ENCODE results near the gene HYOU1.

HYOU1 gene

GRCh38 chr11:119027561-119028345 is 29.3 kb downstream of the HYOU1 start:
- DNase-seq (no peak), ATAC-seq (ENCODE audit: insufficient read depth, low read depth) (no peak)
- no peaks in the 10 kb centered on the region for H3K27me3 ChIP-seq (ENCODE audit: insufficient read depth, low read length, poor library complexity)
- H3K4me1 ChIP-seq (ENCODE audit: insufficient read depth, low read length): peaks cover 16% of the 10 kb centered on the region
- no peak overlapping the region for H3K4me3 ChIP-seq (ENCODE audit: low read depth in 1 of 2, low read length in 2 of 2)
- no peaks in the 10 kb centered on the region for H3K79me2 ChIP-seq (ENCODE audit: insufficient read depth, low read length)
- peaks cover 27% of the 10 kb centered on the region for H3K36me3 ChIP-seq (ENCODE audit: insufficient read depth, low read length)
- no peaks in the 10 kb centered on the region for H3K9me3 ChIP-seq (ENCODE audit: insufficient read depth, low read length, severe bottlenecking)
- H3K9ac ChIP-seq (ENCODE audit: low read depth, low read length): no peak overlapping the region
- no peak overlapping the region for H3K4me2 ChIP-seq (ENCODE audit: insufficient read depth, low read length)
- H2AFZ ChIP-seq (ENCODE audit: low read depth, low read length): no peak overlapping the region
- no peaks in the 10 kb centered on the region for H4K20me1 ChIP-seq (ENCODE audit: insufficient read depth, low read length)
- H3K27ac ChIP-seq (ENCODE audit: low read length): no peak overlapping the region
- no peak for TF ChIP-seq EZH2 (IDR thresholded peaks at IDR 0.05; ENCODE audit: borderline replicate concordance, low read depth, low read length, severe bottlenecking)
- TF ChIP-seq, protein P1, sequence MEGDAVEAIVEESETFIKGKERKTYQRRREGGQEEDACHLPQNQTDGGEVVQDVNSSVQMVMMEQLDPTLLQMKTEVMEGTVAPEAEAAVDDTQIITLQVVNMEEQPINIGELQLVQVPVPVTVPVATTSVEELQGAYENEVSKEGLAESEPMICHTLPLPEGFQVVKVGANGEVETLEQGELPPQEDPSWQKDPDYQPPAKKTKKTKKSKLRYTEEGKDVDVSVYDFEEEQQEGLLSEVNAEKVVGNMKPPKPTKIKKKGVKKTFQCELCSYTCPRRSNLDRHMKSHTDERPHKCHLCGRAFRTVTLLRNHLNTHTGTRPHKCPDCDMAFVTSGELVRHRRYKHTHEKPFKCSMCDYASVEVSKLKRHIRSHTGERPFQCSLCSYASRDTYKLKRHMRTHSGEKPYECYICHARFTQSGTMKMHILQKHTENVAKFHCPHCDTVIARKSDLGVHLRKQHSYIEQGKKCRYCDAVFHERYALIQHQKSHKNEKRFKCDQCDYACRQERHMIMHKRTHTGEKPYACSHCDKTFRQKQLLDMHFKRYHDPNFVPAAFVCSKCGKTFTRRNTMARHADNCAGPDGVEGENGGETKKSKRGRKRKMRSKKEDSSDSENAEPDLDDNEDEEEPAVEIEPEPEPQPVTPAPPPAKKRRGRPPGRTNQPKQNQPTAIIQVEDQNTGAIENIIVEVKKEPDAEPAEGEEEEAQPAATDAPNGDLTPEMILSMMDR (IDR thresholded peaks at IDR 0.05; ENCODE audit: borderline replicate concordance, extremely low read depth, low read length, poor library complexity, severe bottlenecking): no peak

- H3K4me2 ChIP-seq (ENCODE audit: insufficient read depth, low read length): no peak overlapping the region
- no peaks in the 10 kb centered on the region for H3K27me3 ChIP-seq (ENCODE audit: insufficient read depth, low read length, poor library complexity)
- H3K9me3 ChIP-seq (ENCODE audit: insufficient read depth, low read length, severe bottlenecking): no peaks in the 10 kb centered on the region
- H3K4me3 ChIP-seq (ENCODE audit: low read depth in 1 of 2, low read length in 2 of 2): no peak overlapping the region
- H3K9ac ChIP-seq (ENCODE audit: low read depth, low read length): no peak overlapping the region
- no peak overlapping the region for H3K27ac ChIP-seq (ENCODE audit: low read length)
- H3K36me3 ChIP-seq (ENCODE audit: insufficient read depth, low read length): peaks cover 34% of the 10 kb centered on the region
- peaks cover 16% of the 10 kb centered on the region for H3K4me1 ChIP-seq (ENCODE audit: insufficient read depth, low read length)
- H3K79me2 ChIP-seq (ENCODE audit: insufficient read depth, low read length): no peaks in the 10 kb centered on the region; the same call in 1 of the 2 replicates
- H2AFZ ChIP-seq (ENCODE audit: low read depth, low read length): no peak overlapping the region
- DNase-seq: no peak
- no peaks in the 10 kb centered on the region for H4K20me1 ChIP-seq (ENCODE audit: insufficient read depth, low read length)
- no peak for ATAC-seq (ENCODE audit: insufficient read depth, low read depth)
- TF ChIP-seq, protein P1 (IDR thresholded peaks at IDR 0.05; ENCODE audit: borderline replicate concordance, extremely low read depth, low read length, poor library complexity, severe bottlenecking): no peak
- no peak for TF ChIP-seq EZH2 (IDR thresholded peaks at IDR 0.05; ENCODE audit: borderline replicate concordance, low read depth, low read length, severe bottlenecking)
These were observed 30.0 kb downstream of the HYOU1 start for GRCh38 chr11:119026970-119027369.

GRCh38 chr11:119025978-119026766 is 30.8 kb downstream of the HYOU1 start:
- H3K79me2 ChIP-seq (ENCODE audit: insufficient read depth, low read length): peaks cover 7% of the 10 kb centered on the region
- ATAC-seq (ENCODE audit: insufficient read depth, low read depth) (no peak), DNase-seq (no peak)
- H3K36me3 ChIP-seq (ENCODE audit: insufficient read depth, low read length): peaks cover 42% of the 10 kb centered on the region
- no peak overlapping the region for H3K27ac ChIP-seq (ENCODE audit: low read length)
- H3K4me3 ChIP-seq (ENCODE audit: low read depth in 1 of 2, low read length in 2 of 2): no peak overlapping the region
- no peaks in the 10 kb centered on the region for H3K9me3 ChIP-seq (ENCODE audit: insufficient read depth, low read length, severe bottlenecking)
- no peaks in the 10 kb centered on the region for H3K27me3 ChIP-seq (ENCODE audit: insufficient read depth, low read length, poor library complexity)
- H3K4me2 ChIP-seq (ENCODE audit: insufficient read depth, low read length): no peak overlapping the region
- no peak for TF ChIP-seq EZH2 (IDR thresholded peaks at IDR 0.05; ENCODE audit: borderline replicate concordance, low read depth, low read length, severe bottlenecking)
- TF ChIP-seq, protein P1 (IDR thresholded peaks at IDR 0.05; ENCODE audit: borderline replicate concordance, extremely low read depth, low read length, poor library complexity, severe bottlenecking): no peak
- H3K9ac ChIP-seq (ENCODE audit: low read depth, low read length): no peak overlapping the region
- no peaks in the 10 kb centered on the region for H4K20me1 ChIP-seq (ENCODE audit: insufficient read depth, low read length)
- H3K4me1 ChIP-seq (ENCODE audit: insufficient read depth, low read length): peaks cover 13% of the 10 kb centered on the region
- no peak overlapping the region for H2AFZ ChIP-seq (ENCODE audit: low read depth, low read length)

All from DND-41 (cell line).